HUES64 (cell line): ENCODE results near the gene DNAJC13.

ENCODE experiments used
- H3K27ac ChIP-seq: 2 replicates; pipeline ENCODE4 v1.7.0; 2013; ENCODE audit warnings: low read depth, low read length, inconsistent platforms
- H3K27me3 ChIP-seq: 2 replicates; pipeline ENCODE4 v1.6.1; 2013; ENCODE audit warnings: mild to moderate bottlenecking, low read length; ENCODE audit not compliant: insufficient read depth
- H3K36me3 ChIP-seq: 2 replicates; pipeline ENCODE4 v1.6.1; 2013; ENCODE audit warnings: mild to moderate bottlenecking, low read length; ENCODE audit not compliant: insufficient read depth
- H3K4me1 ChIP-seq: 2 replicates; pipeline ENCODE4 v1.6.1; 2013; ENCODE audit warnings: mild to moderate bottlenecking, low read length, moderate library complexity; ENCODE audit not compliant: insufficient read depth
- H3K4me3 ChIP-seq: 2 replicates; pipeline ENCODE4 v1.5.1; 2013; ENCODE audit warnings: mild to moderate bottlenecking, low read length, moderate library complexity
- H3K9ac ChIP-seq: 2 replicates; pipeline ENCODE4 v1.6.1; 2013; ENCODE audit warnings: mild to moderate bottlenecking, low read depth, low read length
- H3K9me3 ChIP-seq: 2 replicates; pipeline ENCODE4 v1.6.1; 2013; ENCODE audit warnings: low read depth, low read length; ENCODE audit not compliant: insufficient read depth
- WGBS: fragments of 150-250, 120-280 bp; methylation state at CpG from one replicate; pipeline ENCODE4 v1.1.7; 2013; ENCODE audit warnings: missing lambda C conversion rate; 5-methylcytosine and 5-hydroxymethylcytosine counted together

DNAJC13 gene

GRCh38 chr3:132464066-132464465 lies 46.8 kb downstream of the DNAJC13 start:
- Histone ChIP-seq H3K9me3 (no peaks in the 10 kb centered on the region), H3K9ac (no peak overlapping the region), H3K27me3 (no peaks in the 10 kb centered on the region), H3K4me1 (no peaks in the 10 kb centered on the region), H3K27ac (no peak overlapping the region), H3K36me3 (peaks cover 99% of the 10 kb centered on the region), H3K4me3 (no peak overlapping the region)

GRCh38 chr3:132469326-132469725 lies 52.0 kb downstream of the DNAJC13 start:
- Histone ChIP-seq H3K4me1 (no peaks in the 10 kb centered on the region), H3K27ac (no peak overlapping the region), H3K9me3 (no peaks in the 10 kb centered on the region), H3K27me3 (no peaks in the 10 kb centered on the region), H3K4me3 (no peak overlapping the region), H3K9ac (no peak overlapping the region), H3K36me3 (peaks cover 75% of the 10 kb centered on the region)
- no CpG with 5 or more reads among the region's 1 CpG for WGBS

- Histone ChIP-seq H3K27me3 (no peaks in the 10 kb centered on the region), H3K4me1 (no peaks in the 10 kb centered on the region), H3K9me3 (no peaks in the 10 kb centered on the region), H3K27ac (no peak overlapping the region), H3K36me3 (peaks cover 87% of the 10 kb centered on the region), H3K9ac (no peak overlapping the region), H3K4me3 (no peak overlapping the region)
- WGBS, result 86% methylated on average over 2 of the region's 3 CpGs
These were observed 68.8 kb downstream of the DNAJC13 start for GRCh38 chr3:132486099-132486498.

GRCh38 chr3:132488151-132488550 lies 70.8 kb downstream of the DNAJC13 start:
- 95% methylated on average over 2 of the region's 2 CpGs for WGBS
- H3K27ac ChIP-seq, result no peak overlapping the region
- H3K9me3 ChIP-seq, result no peaks in the 10 kb centered on the region
- H3K4me1 ChIP-seq, result no peaks in the 10 kb centered on the region
- no peak overlapping the region for H3K4me3 ChIP-seq
- no peak overlapping the region for H3K9ac ChIP-seq
- peaks cover 87% of the 10 kb centered on the region for H3K36me3 ChIP-seq
- no peaks in the 10 kb centered on the region for H3K27me3 ChIP-seq

GRCh38 chr3:132499071-132499470 lies 81.8 kb downstream of the DNAJC13 start:
- WGBS, result 94% methylated on average over 3 of the region's 3 CpGs

GRCh38 chr3:132503559-132503958 lies 86.3 kb downstream of the DNAJC13 start:
- H3K4me1 ChIP-seq, result no peaks in the 10 kb centered on the region
- H3K9ac ChIP-seq, result no peak overlapping the region
- no peak overlapping the region for H3K4me3 ChIP-seq
- H3K27ac ChIP-seq, result no peak overlapping the region
- no peaks in the 10 kb centered on the region for H3K9me3 ChIP-seq
- H3K36me3 ChIP-seq, result peaks cover 96% of the 10 kb centered on the region
- WGBS, result 91% methylated on average over 1 of the region's 1 CpG
- H3K27me3 ChIP-seq, result no peaks in the 10 kb centered on the region

More at GRCh38 chr3:132499071-132499470, 81.8 kb downstream of the DNAJC13 start:
- H3K9ac ChIP-seq, result no peak overlapping the region
- H3K9me3 ChIP-seq, result no peaks in the 10 kb centered on the region
- no peaks in the 10 kb centered on the region for H3K4me1 ChIP-seq
- no peaks in the 10 kb centered on the region for H3K27me3 ChIP-seq
- no peak overlapping the region for H3K27ac ChIP-seq
- H3K36me3 ChIP-seq, result peaks cover 98% of the 10 kb centered on the region
- no peak overlapping the region for H3K4me3 ChIP-seq

- Histone ChIP-seq H3K27ac (no peak overlapping the region), H3K4me3 (no peak overlapping the region), H3K27me3 (no peaks in the 10 kb centered on the region), H3K9me3 (no peaks in the 10 kb centered on the region), H3K4me1 (no peaks in the 10 kb centered on the region), H3K9ac (no peak overlapping the region), H3K36me3 (peaks cover 97% of the 10 kb centered on the region)
These were observed 87.2 kb downstream of the DNAJC13 start for GRCh38 chr3:132504375-132504933.

GRCh38 chr3:132507657-132508056 lies 90.4 kb downstream of the DNAJC13 start:
- H3K27ac ChIP-seq, result no peak overlapping the region
- H3K36me3 ChIP-seq, result peaks cover 96% of the 10 kb centered on the region
- no peak overlapping the region for H3K9ac ChIP-seq
- no peaks in the 10 kb centered on the region for H3K9me3 ChIP-seq
- no peaks in the 10 kb centered on the region for H3K27me3 ChIP-seq
- WGBS, result 96% methylated on average over 4 of the region's 4 CpGs
- no peak overlapping the region for H3K4me3 ChIP-seq
- no peaks in the 10 kb centered on the region for H3K4me1 ChIP-seq

- Histone ChIP-seq H3K27ac (no peak overlapping the region), H3K4me3 (no peak overlapping the region), H3K4me1 (no peaks in the 10 kb centered on the region), H3K9ac (no peak overlapping the region), H3K36me3 (peaks cover 96% of the 10 kb centered on the region), H3K27me3 (no peaks in the 10 kb centered on the region), H3K9me3 (no peaks in the 10 kb centered on the region)
- 97% methylated on average over 1 of the region's 1 CpG for whole genome bisulfite sequencing
These were observed 91.8 kb downstream of the DNAJC13 start for GRCh38 chr3:132509096-132509495.

GRCh38 chr3:132509506-132509905 lies 92.2 kb downstream of the DNAJC13 start:
- Histone ChIP-seq H3K4me3 (no peak overlapping the region), H3K27ac (no peak overlapping the region), H3K9ac (no peak overlapping the region), H3K36me3 (peaks cover 96% of the 10 kb centered on the region), H3K9me3 (no peaks in the 10 kb centered on the region), H3K4me1 (no peaks in the 10 kb centered on the region), H3K27me3 (no peaks in the 10 kb centered on the region)
- no CpG with 5 or more reads among the region's 1 CpG for WGBS

GRCh38 chr3:132513057-132513456 lies 95.8 kb downstream of the DNAJC13 start:
- WGBS, result 97% methylated on average over 5 of the region's 5 CpGs
- Histone ChIP-seq H3K9me3 (no peaks in the 10 kb centered on the region), H3K27ac (no peak overlapping the region), H3K4me3 (no peak overlapping the region), H3K9ac (no peak overlapping the region), H3K36me3 (peaks cover 99% of the 10 kb centered on the region), H3K4me1 (no peaks in the 10 kb centered on the region), H3K27me3 (no peaks in the 10 kb centered on the region)

GRCh38 chr3:132517311-132517710 lies 100.0 kb downstream of the DNAJC13 start:
- no peaks in the 10 kb centered on the region for H3K27me3 ChIP-seq
- H3K9me3 ChIP-seq, result no peaks in the 10 kb centered on the region
- WGBS, result 94% methylated on average over 2 of the region's 2 CpGs
- no peaks in the 10 kb centered on the region for H3K4me1 ChIP-seq
- no peak overlapping the region for H3K9ac ChIP-seq
- no peak overlapping the region for H3K27ac ChIP-seq
- H3K36me3 ChIP-seq, result peaks cover 97% of the 10 kb centered on the region
- H3K4me3 ChIP-seq, result no peak overlapping the region
